H1 (cell line): ENCODE data around the gene EXOSC6. TPM values are rescaled to one million over a fixed set of nuclear protein-coding genes. Genes with fewer than 3 reads are reported as not detected.
"Not testable (repeated sequence)": the region's sequence is repeated elsewhere in the genome, so short reads cannot be mapped to it uniquely, and the experiment has no call there.

Experiments
- CTCF ChIA-PET: fragments of 300-600 bp; sonication (Branson Sonifier 250); formaldehyde crosslinking; loops from one replicate; lab custom pipeline; 2021; ENCODE audit not compliant: partially characterized antibody; lab: Charles Lee
- POLR2A ChIA-PET: fragments of 300-600 bp; sonication (Branson Sonifier 250); formaldehyde crosslinking; loops from one replicate; lab custom pipeline; 2021; ENCODE audit warnings: inconsistent platforms; ENCODE audit not compliant: partially characterized antibody; lab: Charles Lee
- DNase-seq, 2 experiments: peaks; one replicate each; pipeline versions ENCODE4 v3.0.0 to v3.0.0-alpha.2; 2010 to 2022; ENCODE audit warnings: low spot score in 2 of 2, low read depth in 1 of 2, mixed read lengths in 1 of 2
- FAIRE-seq: peaks from 2 replicates; lab custom pipeline; 2011; peaks lifted over from hg19 to GRCh38; lab: Jason Lieb, UNC
- H2AFZ ChIP-seq: 2 replicates; pipeline ENCODE4 v1.8.1; 2012; ENCODE audit warnings: low read length, inconsistent platforms
- H2AK5ac ChIP-seq: 2 replicates; pipeline ENCODE4 v1.6.1; 2013; ENCODE audit warnings: low read depth, low read length
- H2BK120ac ChIP-seq: replicated peaks from 2 replicates; pipeline ENCODE3; 2013; ENCODE audit warnings: low read depth, low read length, inconsistent platforms
- H2BK12ac ChIP-seq: 2 replicates; pipeline ENCODE4 v1.6.1; 2013; ENCODE audit warnings: low read depth, low read length
- H2BK15ac ChIP-seq: 2 replicates; pipeline ENCODE4 v1.6.1; 2013; ENCODE audit warnings: low read length
- H2BK20ac ChIP-seq: 2 replicates; pipeline ENCODE4 v1.6.1; 2013; ENCODE audit warnings: low read length
- H2BK5ac ChIP-seq: 2 replicates; pipeline ENCODE4 v1.6.1; 2013; ENCODE audit warnings: low read depth, low read length
- H3K14ac ChIP-seq: 2 replicates; pipeline ENCODE4 v1.6.1; 2013; ENCODE audit warnings: inconsistent platforms; ENCODE audit not compliant: insufficient read length
- H3K18ac ChIP-seq: 2 replicates; pipeline ENCODE4 v1.6.1; 2013; ENCODE audit warnings: low read length; ENCODE audit errors: extremely low read depth
- H3K23ac ChIP-seq: 2 replicates; pipeline ENCODE4 v1.6.1; 2013; ENCODE audit warnings: inconsistent platforms; ENCODE audit not compliant: insufficient read length
- H3K23me2 ChIP-seq: 2 replicates; pipeline ENCODE4 v1.6.1; 2013; ENCODE audit warnings: low read depth, low read length
- H3K27ac ChIP-seq: 2 replicates; pipeline ENCODE4 v1.6.1; 2011; ENCODE audit warnings: low read depth, low read length, inconsistent platforms
- H3K27me3 ChIP-seq, 4 experiments: replicated peaks in 1 of 4; 1 replicate in 1 of 4; 2 replicates in 3 of 4; pipeline versions ENCODE4 v1.6.1 to v1.8.1; 2011 to 2013; ENCODE audit warnings: low read length in 3 of 4, mild to moderate bottlenecking in 3 of 4, inconsistent platforms in 2 of 4, mixed read lengths in 2 of 4, moderate library complexity in 1 of 4; ENCODE audit not compliant: control insufficient read depth in 3 of 4, insufficient read depth in 3 of 4; ENCODE audit errors: extremely low read depth in 1 of 4
- H3K36me3 ChIP-seq, 4 experiments: 2 replicates each; pipeline versions ENCODE4 v1.6.1 to v1.8.1; 2011 to 2013; ENCODE audit warnings: mild to moderate bottlenecking in 4 of 4, low read length in 3 of 4, moderate library complexity in 2 of 4, control low read depth in 1 of 4, inconsistent platforms in 1 of 4; ENCODE audit not compliant: insufficient read depth in 4 of 4, control insufficient read depth in 2 of 4
- H3K4ac ChIP-seq: replicated peaks from 2 replicates; pipeline ENCODE3; 2013; ENCODE audit warnings: low read length, low read depth, mixed read lengths, inconsistent platforms; ENCODE audit not compliant: insufficient read length
- H3K4me1 ChIP-seq, 4 experiments: replicated peaks in 1 of 4; 1 replicate in 1 of 4; 2 replicates in 3 of 4; pipeline versions ENCODE4 v1.6.1 to v1.8.1; 2011 to 2013; ENCODE audit warnings: low read length in 3 of 4, inconsistent platforms in 2 of 4, mixed read lengths in 1 of 4; ENCODE audit not compliant: insufficient read depth in 4 of 4, control insufficient read depth in 3 of 4
- H3K4me2 ChIP-seq, 2 experiments: 2 replicates each; pipeline versions ENCODE4 v1.6.1 to v1.8.1; 2011 to 2013; ENCODE audit warnings: low read depth in 2 of 2, low read length in 2 of 2, control low read depth in 1 of 2, inconsistent platforms in 1 of 2, mild to moderate bottlenecking in 1 of 2; ENCODE audit not compliant: insufficient read depth in 1 of 2
- H3K4me3 ChIP-seq, 4 experiments: fragments of 200-600, 300-600 bp in 1 of 4; sonication (generic), shearing (Covaris generic), sonication (Bioruptor Twin) in 1 of 4; 2 replicates each; pipeline versions ENCODE4 v1.5.1 to v1.8.1; 2011 to 2016; ENCODE audit warnings: low read length in 4 of 4, low read depth in 3 of 4, control low read depth in 2 of 4, inconsistent platforms in 2 of 4, mild to moderate bottlenecking in 2 of 4, mixed read lengths in 1 of 4, moderate library complexity in 1 of 4; ENCODE audit not compliant: insufficient read depth in 2 of 4; ENCODE audit errors: extremely low read depth in 1 of 4
- H3K56ac ChIP-seq: replicated peaks from 2 replicates; pipeline ENCODE3; 2013; ENCODE audit warnings: low read depth, mild to moderate bottlenecking, mixed read lengths, low read length, inconsistent platforms; ENCODE audit not compliant: insufficient read length
- H3K79me1 ChIP-seq: 2 replicates; pipeline ENCODE4 v1.6.1; 2013; ENCODE audit warnings: low read depth, low read length, control low read depth
- H3K79me2 ChIP-seq, 2 experiments: 2 replicates each; pipeline versions ENCODE4 v1.6.1 to v1.8.1; 2012 to 2013; ENCODE audit warnings: low read length in 2 of 2, mild to moderate bottlenecking in 2 of 2, inconsistent platforms in 1 of 2; ENCODE audit not compliant: insufficient read depth in 2 of 2, control insufficient read depth in 1 of 2
- H3K9ac ChIP-seq, 4 experiments: replicated peaks in 1 of 4; 1 replicate in 1 of 4; 2 replicates in 3 of 4; pipeline versions ENCODE4 v1.6.1 to v1.8.1; 2011 to 2013; ENCODE audit warnings: low read depth in 3 of 4, low read length in 3 of 4, control low read depth in 2 of 4, mild to moderate bottlenecking in 2 of 4, moderate library complexity in 2 of 4, inconsistent platforms in 1 of 4; ENCODE audit errors: extremely low read depth in 1 of 4
- H3K9me3 ChIP-seq, 2 experiments: 2 replicates each; pipeline versions ENCODE4 v1.6.1 to v1.8.1; 2012 to 2013; ENCODE audit warnings: mild to moderate bottlenecking in 2 of 2, moderate library complexity in 2 of 2, control low read depth in 1 of 2, inconsistent platforms in 1 of 2, low read depth in 1 of 2, low read length in 1 of 2, mixed read lengths in 1 of 2; ENCODE audit not compliant: insufficient read depth in 2 of 2
- H4K20me1 ChIP-seq, 2 experiments: replicated peaks in 1 of 2; 2 replicates each; pipeline versions ENCODE3 to v1.8.1; 2011 to 2013; ENCODE audit warnings: inconsistent platforms in 2 of 2, low read length in 2 of 2, mild to moderate bottlenecking in 1 of 2; ENCODE audit not compliant: insufficient read depth in 2 of 2, control insufficient read depth in 1 of 2
- H4K5ac ChIP-seq: 2 replicates; pipeline ENCODE4 v1.6.1; 2013; ENCODE audit warnings: low read length, low read depth, mixed read lengths, inconsistent platforms; ENCODE audit not compliant: insufficient read length
- H4K8ac ChIP-seq: 2 replicates; pipeline ENCODE4 v1.8.0; 2013; ENCODE audit warnings: mild to moderate bottlenecking, moderate library complexity, low read length, inconsistent platforms; ENCODE audit not compliant: insufficient read depth; ENCODE audit errors: extremely low read depth
- H4K91ac ChIP-seq: replicated peaks from 2 replicates; pipeline ENCODE3; 2013; ENCODE audit warnings: low read length, mixed read lengths, inconsistent platforms; ENCODE audit not compliant: insufficient read length
- WGBS, 2 experiments: shearing (Covaris generic) in 1 of 2; methylation state at CpG; one replicate each; pipeline versions ENCODE4 v1.1.6 to v1.1.7; 2013 to 2015; ENCODE audit warnings: low lambda C conversion rate in 2 of 2, mixed read lengths in 2 of 2, inconsistent platforms in 1 of 2, low coverage in 1 of 2, missing lambda C conversion rate in 1 of 2; ENCODE audit not compliant: insufficient replicate concordance in 2 of 2, insufficient coverage in 1 of 2, insufficient read length in 1 of 2; ENCODE audit errors: extremely low coverage in 1 of 2, missing lambda C conversion rate in 1 of 2; 5-methylcytosine and 5-hydroxymethylcytosine counted together
- polyA plus RNA-seq, 7 experiments: library from polyadenylated mRNA; depleted of rRNA in 3 of 7; stranded (reverse) in 5 of 7; unstranded in 2 of 7; fragments of >200 nt in 5 of 7; fragments of 200-250 nt in 2 of 7; gene quantifications; 1 replicate in 5 of 7; 2 replicates in 1 of 7; 4 replicates in 1 of 7; pipeline versions ENCODE4 v1.2.1 to v1.2.3, GENCODE V29; 2011 to 2013; ENCODE audit warnings: missing spikeins in 2 of 7, mixed read lengths in 2 of 7
- total RNA-seq: library from RNA; stranded (reverse); fragmentation: NEBNext Ultra II Directional; extraction: Animal tissue kit (Norgen Biotek cat#: 25700); gene quantifications from 2 replicates; pipeline ENCODE4 v1.2.1, GENCODE V29; 2021

The EXOSC6 gene
- total and polyA plus RNA-seq, 2 of the 8 experiments (the other 6 are each of a cell fraction or from before 2014, with no cell fraction given) = 9.7 to 22.5 TPM

- H3K56ac ChIP-seq, H3K4ac ChIP-seq, DNase-seq, H2BK15ac ChIP-seq, H4K8ac ChIP-seq, H2BK5ac ChIP-seq, H3K23me2 ChIP-seq, H2BK20ac ChIP-seq, H3K4me1 ChIP-seq, H3K79me1 ChIP-seq, H3K36me3 ChIP-seq, FAIRE-seq, H3K9me3 ChIP-seq, H3K4me2 ChIP-seq, H3K4me3 ChIP-seq, H2AFZ ChIP-seq, CTCF ChIA-PET, H3K9ac ChIP-seq, H3K27ac ChIP-seq, H4K5ac ChIP-seq, H3K27me3 ChIP-seq, H4K91ac ChIP-seq, H2BK120ac ChIP-seq, H4K20me1 ChIP-seq, H3K23ac ChIP-seq, H3K14ac ChIP-seq, H3K18ac ChIP-seq: not testable (repeated sequence)
- H3K79me2 ChIP-seq = peaks cover 9 to 21% of the 10 kb centered on the region in 2 experiments
- 0 out of 2 replicates have a peak overlapping the region, but pooled peaks have one; percentile 68 for H2BK12ac ChIP-seq
- H2AK5ac ChIP-seq = 0 out of 2 replicates have a peak overlapping the region, but pooled peaks have one; percentile 53
- WGBS, 2 experiments = 91% methylated on average over 11 of the region's 11 CpGs; no CpG with 5 or more reads in 1 of the 2 experiments
- POLR2A ChIA-PET = interaction anchor here (0.6 to 1.5 kb wide), 4 partner anchors 7 to 25 kb away, joined by 3 to 5 read pairs (median 4); partner anchors contain the start of gene DDX19B
Measured at GRCh38 chr16:70292148-70292547, 40.4 kb upstream of the EXOSC6 start.
